ENCODE measurements around the gene BCL2L15.

BCL2L15 gene

DNA sequence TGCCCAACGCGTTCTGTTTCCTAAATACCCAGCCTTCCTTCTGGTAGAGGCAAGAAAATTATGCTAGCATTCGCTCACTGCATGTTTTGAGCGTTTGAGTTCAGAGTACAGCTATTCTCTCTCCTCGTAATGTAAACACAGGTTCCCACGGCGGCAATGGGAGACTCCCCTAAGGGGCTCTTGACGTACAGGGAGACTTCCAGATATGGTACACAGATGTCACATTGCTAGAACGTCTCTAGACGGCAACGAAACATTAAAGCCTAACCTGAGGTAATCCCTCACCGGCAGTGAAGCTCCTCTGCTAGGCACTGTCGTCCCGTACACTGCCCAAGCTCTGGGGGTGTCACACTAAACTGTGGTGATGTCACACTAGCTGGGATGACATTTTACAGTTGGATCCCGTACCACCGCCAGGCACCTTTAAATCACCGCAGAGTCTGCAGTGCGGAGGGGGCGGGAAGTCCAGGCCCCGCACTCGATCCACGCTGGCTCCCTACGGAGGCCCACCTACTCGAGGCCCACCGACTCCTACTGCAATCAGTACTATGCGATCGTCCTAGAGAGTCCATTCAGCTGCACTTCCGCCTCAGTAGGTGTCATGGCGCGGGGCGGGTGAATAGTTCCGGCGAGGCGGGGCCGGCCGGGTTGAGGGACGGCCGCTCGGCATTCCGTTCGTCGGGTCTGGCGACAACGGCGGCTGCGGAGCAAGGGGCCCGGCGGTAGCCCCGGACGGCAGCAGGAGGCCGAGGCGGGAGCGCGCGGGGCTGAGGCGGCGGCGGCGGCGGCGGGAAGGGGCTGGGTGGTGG is 41.8 kb upstream of the BCL2L15 start, which contains the start of gene HIPK1 (continued):
- no peak for TF ChIP-seq ZNF837 (tag by site-specific recombination; IDR thresholded peaks at IDR 0.05)
- peak; percentile 99 for TF ChIP-seq YY1 (tag by site-specific recombination; IDR thresholded peaks at IDR 0.05)
- TF ChIP-seq, protein P1, sequence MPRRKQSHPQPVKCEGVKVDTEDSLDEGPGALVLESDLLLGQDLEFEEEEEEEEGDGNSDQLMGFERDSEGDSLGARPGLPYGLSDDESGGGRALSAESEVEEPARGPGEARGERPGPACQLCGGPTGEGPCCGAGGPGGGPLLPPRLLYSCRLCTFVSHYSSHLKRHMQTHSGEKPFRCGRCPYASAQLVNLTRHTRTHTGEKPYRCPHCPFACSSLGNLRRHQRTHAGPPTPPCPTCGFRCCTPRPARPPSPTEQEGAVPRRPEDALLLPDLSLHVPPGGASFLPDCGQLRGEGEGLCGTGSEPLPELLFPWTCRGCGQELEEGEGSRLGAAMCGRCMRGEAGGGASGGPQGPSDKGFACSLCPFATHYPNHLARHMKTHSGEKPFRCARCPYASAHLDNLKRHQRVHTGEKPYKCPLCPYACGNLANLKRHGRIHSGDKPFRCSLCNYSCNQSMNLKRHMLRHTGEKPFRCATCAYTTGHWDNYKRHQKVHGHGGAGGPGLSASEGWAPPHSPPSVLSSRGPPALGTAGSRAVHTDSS (tag by site-specific recombination; IDR thresholded peaks at IDR 0.05) = no peak
- TF ChIP-seq ZBTB7A (tag by site-specific recombination; IDR thresholded peaks at IDR 0.05; ENCODE audit: low read depth) = 0 out of 2 replicates have a peak, but pooled peaks have one; percentile 28
- no peak for TF ChIP-seq ZSCAN16 (tag by site-specific recombination; IDR thresholded peaks at IDR 0.05)
- TF ChIP-seq, protein P2, sequence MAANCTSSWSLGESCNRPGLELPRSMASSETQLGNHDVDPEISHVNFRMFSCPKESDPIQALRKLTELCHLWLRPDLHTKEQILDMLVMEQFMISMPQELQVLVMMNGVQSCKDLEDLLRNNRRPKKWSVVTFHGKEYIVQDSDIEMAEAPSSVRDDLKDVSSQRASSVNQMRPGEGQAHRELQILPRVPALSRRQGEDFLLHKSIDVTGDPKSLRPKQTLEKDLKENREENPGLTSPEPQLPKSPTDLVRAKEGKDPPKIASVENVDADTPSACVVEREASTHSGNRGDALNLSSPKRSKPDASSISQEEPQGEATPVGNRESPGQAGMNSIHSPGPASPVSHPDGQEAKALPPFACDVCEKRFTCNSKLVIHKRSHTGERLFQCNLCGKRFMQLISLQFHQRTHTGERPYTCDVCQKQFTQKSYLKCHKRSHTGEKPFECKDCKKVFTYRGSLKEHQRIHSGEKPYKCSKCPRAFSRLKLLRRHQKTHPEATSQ (tag by site-specific recombination; IDR thresholded peaks at IDR 0.05) = no peak
- no peak for TF ChIP-seq ZNF221 (tag by site-specific recombination; IDR thresholded peaks at IDR 0.05; ENCODE audit: borderline replicate concordance)
- TF ChIP-seq ZNF670 (tag by site-specific recombination; IDR thresholded peaks at IDR 0.05; ENCODE audit: low read depth) = no peak
- TF ChIP-seq ZNF529 (tag by site-specific recombination; IDR thresholded peaks at IDR 0.05; ENCODE audit: insufficient replicate concordance) = no peak
- no peak for TF ChIP-seq ZNF266 (tag by site-specific recombination; IDR thresholded peaks at IDR 0.05; ENCODE audit: low read depth)
- TF ChIP-seq ZNF747 (tag by site-specific recombination; IDR thresholded peaks at IDR 0.05) = no peak
- TF ChIP-seq, protein P3, sequence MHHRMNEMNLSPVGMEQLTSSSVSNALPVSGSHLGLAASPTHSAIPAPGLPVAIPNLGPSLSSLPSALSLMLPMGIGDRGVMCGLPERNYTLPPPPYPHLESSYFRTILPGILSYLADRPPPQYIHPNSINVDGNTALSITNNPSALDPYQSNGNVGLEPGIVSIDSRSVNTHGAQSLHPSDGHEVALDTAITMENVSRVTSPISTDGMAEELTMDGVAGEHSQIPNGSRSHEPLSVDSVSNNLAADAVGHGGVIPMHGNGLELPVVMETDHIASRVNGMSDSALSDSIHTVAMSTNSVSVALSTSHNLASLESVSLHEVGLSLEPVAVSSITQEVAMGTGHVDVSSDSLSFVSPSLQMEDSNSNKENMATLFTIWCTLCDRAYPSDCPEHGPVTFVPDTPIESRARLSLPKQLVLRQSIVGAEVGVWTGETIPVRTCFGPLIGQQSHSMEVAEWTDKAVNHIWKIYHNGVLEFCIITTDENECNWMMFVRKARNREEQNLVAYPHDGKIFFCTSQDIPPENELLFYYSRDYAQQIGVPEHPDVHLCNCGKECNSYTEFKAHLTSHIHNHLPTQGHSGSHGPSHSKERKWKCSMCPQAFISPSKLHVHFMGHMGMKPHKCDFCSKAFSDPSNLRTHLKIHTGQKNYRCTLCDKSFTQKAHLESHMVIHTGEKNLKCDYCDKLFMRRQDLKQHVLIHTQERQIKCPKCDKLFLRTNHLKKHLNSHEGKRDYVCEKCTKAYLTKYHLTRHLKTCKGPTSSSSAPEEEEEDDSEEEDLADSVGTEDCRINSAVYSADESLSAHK (tag by site-specific recombination; IDR thresholded peaks at IDR 0.05) = peak; percentile 74
- no peak for TF ChIP-seq MEIS1 (CRISPR knock-in tag; IDR thresholded peaks at IDR 0.05; ENCODE audit: borderline replicate concordance)
- TF ChIP-seq, protein P4, sequence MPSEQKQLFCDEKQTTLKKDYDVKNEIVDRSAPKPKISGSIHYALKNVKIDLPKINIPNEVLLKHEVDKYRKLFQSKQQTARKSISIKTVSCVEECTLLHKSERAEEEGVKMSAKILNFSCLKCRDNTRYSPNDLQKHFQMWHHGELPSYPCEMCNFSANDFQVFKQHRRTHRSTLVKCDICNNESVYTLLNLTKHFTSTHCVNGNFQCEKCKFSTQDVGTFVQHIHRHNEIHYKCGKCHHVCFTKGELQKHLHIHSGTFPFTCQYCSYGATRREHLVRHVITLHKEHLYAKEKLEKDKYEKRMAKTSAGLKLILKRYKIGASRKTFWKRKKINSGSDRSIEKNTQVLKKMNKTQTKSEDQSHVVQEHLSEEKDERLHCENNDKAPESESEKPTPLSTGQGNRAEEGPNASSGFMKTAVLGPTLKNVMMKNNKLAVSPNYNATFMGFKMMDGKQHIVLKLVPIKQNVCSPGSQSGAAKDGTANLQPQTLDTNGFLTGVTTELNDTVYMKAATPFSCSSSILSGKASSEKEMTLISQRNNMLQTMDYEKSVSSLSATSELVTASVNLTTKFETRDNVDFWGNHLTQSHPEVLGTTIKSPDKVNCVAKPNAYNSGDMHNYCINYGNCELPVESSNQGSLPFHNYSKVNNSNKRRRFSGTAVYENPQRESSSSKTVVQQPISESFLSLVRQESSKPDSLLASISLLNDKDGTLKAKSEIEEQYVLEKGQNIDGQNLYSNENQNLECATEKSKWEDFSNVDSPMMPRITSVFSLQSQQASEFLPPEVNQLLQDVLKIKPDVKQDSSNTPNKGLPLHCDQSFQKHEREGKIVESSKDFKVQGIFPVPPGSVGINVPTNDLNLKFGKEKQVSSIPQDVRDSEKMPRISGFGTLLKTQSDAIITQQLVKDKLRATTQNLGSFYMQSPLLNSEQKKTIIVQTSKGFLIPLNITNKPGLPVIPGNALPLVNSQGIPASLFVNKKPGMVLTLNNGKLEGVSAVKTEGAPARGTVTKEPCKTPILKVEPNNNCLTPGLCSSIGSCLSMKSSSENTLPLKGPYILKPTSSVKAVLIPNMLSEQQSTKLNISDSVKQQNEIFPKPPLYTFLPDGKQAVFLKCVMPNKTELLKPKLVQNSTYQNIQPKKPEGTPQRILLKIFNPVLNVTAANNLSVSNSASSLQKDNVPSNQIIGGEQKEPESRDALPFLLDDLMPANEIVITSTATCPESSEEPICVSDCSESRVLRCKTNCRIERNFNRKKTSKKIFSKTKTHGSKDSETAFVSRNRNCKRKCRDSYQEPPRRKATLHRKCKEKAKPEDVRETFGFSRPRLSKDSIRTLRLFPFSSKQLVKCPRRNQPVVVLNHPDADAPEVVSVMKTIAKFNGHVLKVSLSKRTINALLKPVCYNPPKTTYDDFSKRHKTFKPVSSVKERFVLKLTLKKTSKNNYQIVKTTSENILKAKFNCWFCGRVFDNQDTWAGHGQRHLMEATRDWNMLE (tag by site-specific recombination; conservative IDR thresholded peaks at IDR 0.05; ENCODE audit: low read depth) = peak; percentile 80
- peak; percentile 89 for TF ChIP-seq ZNF76 (tag by site-specific recombination; IDR thresholded peaks at IDR 0.05; ENCODE audit: borderline replicate concordance, low read depth)
- peak; percentile 69; the same call in 1 of the 2 replicates for TF ChIP-seq ZNF843 (tag by site-specific recombination; IDR thresholded peaks at IDR 0.05)
- peak; percentile 39; the same call in 1 of the 2 replicates for TF ChIP-seq ZNF184 (tag by site-specific recombination; IDR thresholded peaks at IDR 0.05)
- TF ChIP-seq ZNF501 (tag by site-specific recombination; IDR thresholded peaks at IDR 0.05) = peak; percentile 99
- peak; percentile 91 for TF ChIP-seq YY2 (tag by site-specific recombination; IDR thresholded peaks at IDR 0.05)
- TF ChIP-seq ZNF132 (tag by site-specific recombination; IDR thresholded peaks at IDR 0.05; ENCODE audit: borderline replicate concordance) = no peak
- no peak for TF ChIP-seq ZNF549 (tag by site-specific recombination; IDR thresholded peaks at IDR 0.05)
- no peak for TF ChIP-seq ZNF138 (tag by site-specific recombination; IDR thresholded peaks at IDR 0.05; ENCODE audit: borderline replicate concordance)
- TF ChIP-seq ZBTB48 (tag by site-specific recombination; IDR thresholded peaks at IDR 0.05) = peak; percentile 96
- TF ChIP-seq KLF10 (tag by site-specific recombination; IDR thresholded peaks at IDR 0.05) = peak; percentile 67; the same call in 1 of the 2 replicates
- TF ChIP-seq ZNF146 (tag by site-specific recombination; IDR thresholded peaks at IDR 0.05) = no peak
- TF ChIP-seq ZNF621 (tag by site-specific recombination; IDR thresholded peaks at IDR 0.05) = no peak
